GM18861 (cell line): ENCODE data around the gene SWSAP1.
"Not testable (repeated sequence)": the region's sequence is repeated elsewhere in the genome, so short reads cannot be mapped to it uniquely, and the experiment has no call there.

Experiments used
- ATAC-seq: cut with Tn5 transposase; IDR thresholded peaks from one replicate; pipeline ENCODE4 v1.9.1; 2021; ENCODE audit not compliant: unreplicated experiment

SWSAP1 gene, protein sequence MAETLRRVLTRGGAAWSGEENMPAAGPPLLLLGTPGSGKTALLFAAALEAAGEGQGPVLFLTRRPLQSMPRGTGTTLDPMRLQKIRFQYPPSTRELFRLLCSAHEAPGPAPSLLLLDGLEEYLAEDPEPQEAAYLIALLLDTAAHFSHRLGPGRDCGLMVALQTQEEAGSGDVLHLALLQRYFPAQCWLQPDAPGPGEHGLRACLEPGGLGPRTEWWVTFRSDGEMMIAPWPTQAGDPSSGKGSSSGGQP

DNA sequence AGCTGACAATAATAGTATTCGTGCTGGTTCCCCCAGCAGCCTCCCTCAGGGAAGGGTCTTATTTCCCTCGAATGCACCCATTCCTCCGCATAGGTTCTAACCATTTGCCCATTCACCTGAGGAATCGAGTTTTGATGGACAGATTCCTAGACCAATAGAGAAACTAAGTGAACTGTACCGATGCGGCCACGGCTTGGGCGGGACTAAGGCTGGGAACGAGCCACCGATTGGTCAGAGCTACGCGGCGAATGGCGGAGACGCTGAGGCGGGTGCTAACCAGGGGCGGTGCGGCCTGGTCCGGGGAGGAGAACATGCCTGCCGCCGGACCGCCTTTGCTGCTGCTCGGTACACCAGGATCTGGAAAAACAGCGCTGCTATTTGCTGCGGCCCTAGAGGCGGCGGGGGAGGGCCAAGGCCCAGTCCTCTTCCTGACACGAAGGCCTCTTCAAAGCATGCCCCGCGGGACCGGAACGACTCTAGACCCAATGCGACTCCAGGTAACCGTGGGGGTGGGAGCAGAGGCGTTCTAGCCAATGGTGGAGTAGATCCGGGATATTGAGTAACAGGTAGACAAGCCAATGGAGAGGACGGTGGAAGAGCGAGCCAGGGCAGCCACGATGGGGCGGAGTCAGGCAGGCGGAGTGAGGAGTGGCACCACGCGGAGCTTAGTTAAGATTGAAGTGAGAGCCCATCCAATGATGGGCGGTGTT is at the start of gene SWSAP1:
Gene SWSAP1 (plus strand): TSS at position 234 of the 710 bp plus-strand sequence. CDS start 15 bp downstream, at position 249.
- ATAC-seq = peak; percentile 86

DNA sequence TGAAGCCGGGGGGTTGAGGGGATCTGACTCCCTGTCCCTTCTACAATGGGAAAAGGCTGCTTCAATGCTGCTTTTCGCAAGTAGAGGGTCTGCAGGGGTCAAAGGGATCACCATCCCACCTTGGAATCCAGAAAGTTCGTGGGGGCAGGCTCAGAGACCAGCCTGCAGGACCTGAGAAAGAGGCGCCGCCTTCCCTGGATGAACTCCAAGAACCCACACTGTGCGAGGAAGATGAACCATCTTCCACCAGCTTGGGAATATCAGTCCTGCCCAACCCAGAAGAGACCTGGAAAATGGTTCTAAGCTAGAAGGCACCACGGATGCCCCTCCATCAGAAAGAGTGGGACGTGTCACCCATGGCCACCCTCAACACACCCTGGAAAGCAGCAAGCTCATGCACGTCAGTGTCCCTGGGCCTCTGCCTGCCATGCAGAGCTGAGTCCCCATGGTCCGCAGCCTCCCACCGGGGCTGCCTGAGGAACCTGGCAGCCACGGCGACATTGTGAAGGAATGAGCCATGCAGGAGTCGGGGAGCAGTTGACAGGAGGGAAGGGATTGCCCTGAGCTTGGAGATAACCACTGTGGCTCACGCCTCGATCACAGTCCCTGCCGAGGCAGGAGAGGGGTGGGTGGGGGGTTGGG is 49.6 kb upstream of the SWSAP1 start:
- no peak for ATAC-seq

DNA sequence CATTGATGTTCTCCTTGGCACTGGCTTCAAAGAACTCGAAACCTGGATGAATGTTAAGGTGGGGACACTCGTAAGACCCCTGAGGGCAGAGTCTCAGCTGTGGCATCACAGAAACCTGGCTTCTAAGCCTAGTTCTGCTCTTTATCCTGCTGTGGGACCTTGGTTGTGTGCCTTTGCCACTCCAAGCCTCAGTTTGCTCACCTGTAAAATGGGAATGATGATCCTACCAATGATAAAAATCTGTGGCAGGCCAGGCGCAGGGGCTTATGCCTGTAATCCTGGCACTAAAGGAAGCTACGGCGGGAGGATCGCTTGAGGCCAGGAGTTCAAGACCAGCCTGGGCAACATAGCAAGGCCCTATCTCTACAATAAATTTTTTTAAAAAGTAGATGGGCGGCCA is 48.9 kb upstream of the SWSAP1 start:
- no peak for ATAC-seq

DNA sequence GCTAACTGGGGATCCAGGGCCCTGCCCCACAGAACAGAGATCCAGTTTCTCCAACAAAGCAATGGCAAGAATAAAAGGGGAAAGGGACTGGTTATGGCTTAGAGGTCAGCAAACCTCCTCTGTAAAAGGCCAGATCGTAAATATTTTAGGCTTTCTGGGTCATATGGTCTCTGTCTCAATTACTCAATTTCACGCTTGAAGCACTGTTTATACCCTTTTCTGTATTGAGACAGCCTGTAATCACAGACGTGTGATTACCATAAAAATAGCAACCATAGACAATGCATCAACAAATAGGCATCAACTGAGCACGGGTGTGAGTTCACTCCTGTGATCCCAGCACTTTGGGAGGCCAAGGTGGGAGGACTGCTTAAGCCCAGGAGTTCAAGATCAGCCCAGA is 44.3 kb upstream of the SWSAP1 start:
- ATAC-seq = no peak

DNA sequence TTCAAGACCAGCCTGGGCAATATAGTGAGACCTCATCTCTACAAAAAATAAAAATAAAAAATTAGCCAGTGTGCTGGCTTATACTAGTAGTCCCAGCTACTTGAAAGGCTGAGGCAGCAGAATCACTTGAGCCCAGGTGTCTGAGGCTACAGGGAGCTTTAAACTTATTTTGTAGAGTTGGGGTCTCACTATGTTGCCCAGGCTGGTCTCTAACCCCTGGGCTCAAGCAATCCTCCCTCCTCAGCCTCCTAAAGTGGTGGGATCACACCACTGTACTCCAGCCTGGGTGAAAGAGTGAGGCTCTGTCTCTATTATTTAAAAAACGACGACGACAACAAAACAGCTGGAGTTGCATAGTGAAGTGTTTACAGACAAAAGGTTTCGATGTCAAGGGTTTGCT is 43.0 kb upstream of the SWSAP1 start:
- ATAC-seq = no peak

DNA sequence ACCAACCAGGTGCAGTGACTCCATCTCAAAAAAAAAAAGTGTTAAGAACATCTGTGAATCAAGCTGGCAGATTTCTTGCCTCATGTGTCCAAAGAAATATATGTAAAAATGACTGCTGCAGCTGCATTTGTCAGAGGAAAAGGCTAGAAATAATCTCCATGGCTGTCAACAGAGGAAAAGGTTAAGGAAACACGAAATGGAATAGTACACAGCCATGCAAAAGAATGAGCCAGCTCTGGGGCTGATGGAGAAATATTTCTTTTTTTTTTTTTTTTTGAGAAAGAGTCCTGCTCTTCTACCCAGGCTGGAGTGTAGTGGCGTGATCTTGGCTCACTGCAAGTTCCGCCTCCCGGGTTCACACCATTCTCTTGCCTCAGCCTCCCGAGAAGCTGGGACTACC is 41.6 kb upstream of the SWSAP1 start:
- ATAC-seq = no peak

- not testable (repeated sequence) for ATAC-seq
Observed at GRCh38 chr19:11333838-11334237, 40.6 kb upstream of the SWSAP1 start.

DNA sequence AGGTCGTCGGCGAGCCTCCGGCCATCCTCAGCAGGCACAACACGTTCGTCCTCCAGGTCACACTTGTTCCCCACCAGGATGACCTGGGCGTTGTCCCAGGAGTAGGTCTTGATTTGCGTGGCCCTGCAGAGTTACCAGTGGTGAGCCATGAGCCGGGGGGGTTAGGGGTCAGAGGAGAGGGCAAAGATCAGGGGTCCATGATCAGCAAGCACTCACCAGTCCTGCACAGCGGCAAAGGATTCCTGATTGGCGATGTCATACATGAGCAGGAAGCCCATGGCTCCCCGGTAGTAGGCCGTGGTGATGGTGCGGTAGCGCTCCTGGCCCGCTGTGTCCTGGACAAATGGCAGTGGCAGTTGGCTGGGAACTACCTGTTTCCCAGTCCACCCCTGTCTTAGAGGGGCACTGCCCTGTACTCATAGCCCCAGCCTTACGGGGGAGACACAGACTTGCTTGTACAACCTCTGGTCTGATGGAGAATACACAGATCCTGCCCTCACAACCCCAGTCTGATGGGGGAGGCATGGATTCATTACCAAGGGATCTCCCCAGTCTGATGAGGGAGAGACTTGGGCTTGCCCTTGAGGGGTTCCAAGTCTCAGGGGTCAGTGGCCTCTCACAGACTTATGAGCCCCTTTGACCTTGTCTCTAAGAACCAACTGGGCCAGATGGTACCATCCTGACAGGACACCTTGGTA is 38.9 kb upstream of the SWSAP1 start:
- ATAC-seq = no peak

DNA sequence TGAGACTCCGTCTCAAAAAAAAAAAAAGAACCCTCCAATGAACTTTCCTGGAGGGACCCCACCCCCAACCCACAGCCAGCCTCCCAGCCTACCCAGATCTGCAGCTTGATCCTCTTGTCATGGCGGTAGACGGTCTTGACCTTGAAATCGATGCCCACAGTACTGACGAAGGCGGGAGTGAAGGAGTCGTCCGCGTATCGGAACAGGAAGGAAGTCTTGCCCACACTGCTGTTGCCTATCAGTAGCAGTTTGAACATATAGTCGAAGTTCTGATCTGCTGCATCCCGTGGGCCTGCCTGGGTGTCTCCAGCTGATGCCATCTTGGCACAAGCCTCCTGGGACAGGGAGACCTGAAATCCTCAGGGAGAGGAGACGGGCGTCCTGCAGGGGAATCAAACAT is 37.4 kb upstream of the SWSAP1 start:
- no peak for ATAC-seq

- no peak for ATAC-seq
Observed at GRCh38 chr19:11338121-11338520, 36.3 kb upstream of the SWSAP1 start.

DNA sequence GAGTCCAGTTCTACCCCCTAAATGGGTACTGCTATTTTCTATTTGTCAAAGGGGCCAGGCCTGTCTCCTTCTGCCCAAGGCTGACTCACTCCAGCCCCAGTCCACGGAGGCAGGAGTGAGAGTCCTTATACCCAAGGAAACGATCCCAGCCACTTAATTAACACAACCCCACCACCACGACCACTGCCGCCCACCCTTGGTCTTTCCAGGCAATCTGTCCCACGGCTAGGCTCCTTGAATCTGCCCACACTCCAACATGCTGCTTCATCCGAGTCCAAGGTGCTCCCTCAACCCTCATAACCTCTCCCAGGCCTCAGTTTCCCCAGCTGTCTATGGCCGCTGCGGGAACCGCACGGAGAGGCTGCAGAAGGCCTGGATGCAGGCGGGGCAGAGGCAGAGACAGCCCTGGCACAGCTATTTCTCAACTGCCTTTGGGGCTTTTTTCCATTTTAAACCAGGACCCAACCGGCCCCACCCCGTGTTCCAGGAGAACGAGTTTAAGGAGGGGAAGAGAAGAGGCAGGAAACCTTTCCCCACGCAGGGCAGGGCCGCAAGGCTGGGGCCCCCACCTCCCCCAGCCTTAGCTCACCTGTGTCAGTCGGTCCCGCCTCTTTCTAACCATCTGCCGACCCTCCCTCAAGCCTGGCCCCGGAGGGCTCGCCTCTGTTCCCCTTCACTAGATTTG is 35.8 kb upstream of the SWSAP1 start:
- ATAC-seq = no peak

GRCh38 chr19:11339254-11340098 is 35.0 kb upstream of the SWSAP1 start, which contains the start of gene RAB3D:
Gene RAB3D, minus strand, starts transcription at chr19:11339657. Its CDS starts 2,258 bp downstream, at chr19:11337399.
- peak; percentile 63 for ATAC-seq

GRCh38 chr19:11340099-11340467 is 34.4 kb upstream of the SWSAP1 start:
- not testable (repeated sequence) for ATAC-seq

DNA sequence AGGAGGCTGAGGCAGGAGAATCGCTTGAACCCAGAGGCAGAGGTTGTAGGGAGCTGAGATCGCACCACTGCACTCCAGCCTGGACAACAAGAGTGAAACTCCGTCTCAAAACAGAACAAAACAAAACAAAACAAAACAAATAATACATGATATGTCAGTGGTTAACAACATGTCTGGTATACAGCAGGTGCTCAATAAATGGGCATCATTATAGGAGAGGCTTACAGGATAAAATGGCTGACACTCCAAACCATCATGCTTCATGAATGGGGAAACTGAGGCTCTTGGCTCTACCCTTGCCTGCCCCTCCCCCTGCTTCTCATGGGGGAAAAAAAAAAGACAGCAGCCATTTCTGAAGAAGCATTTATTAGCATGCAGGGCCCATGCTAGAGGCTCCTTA is 32.0 kb upstream of the SWSAP1 start:
- no peak for ATAC-seq

- no peak for ATAC-seq
Observed at GRCh38 chr19:11345122-11345803, 29.2 kb upstream of the SWSAP1 start.

DNA sequence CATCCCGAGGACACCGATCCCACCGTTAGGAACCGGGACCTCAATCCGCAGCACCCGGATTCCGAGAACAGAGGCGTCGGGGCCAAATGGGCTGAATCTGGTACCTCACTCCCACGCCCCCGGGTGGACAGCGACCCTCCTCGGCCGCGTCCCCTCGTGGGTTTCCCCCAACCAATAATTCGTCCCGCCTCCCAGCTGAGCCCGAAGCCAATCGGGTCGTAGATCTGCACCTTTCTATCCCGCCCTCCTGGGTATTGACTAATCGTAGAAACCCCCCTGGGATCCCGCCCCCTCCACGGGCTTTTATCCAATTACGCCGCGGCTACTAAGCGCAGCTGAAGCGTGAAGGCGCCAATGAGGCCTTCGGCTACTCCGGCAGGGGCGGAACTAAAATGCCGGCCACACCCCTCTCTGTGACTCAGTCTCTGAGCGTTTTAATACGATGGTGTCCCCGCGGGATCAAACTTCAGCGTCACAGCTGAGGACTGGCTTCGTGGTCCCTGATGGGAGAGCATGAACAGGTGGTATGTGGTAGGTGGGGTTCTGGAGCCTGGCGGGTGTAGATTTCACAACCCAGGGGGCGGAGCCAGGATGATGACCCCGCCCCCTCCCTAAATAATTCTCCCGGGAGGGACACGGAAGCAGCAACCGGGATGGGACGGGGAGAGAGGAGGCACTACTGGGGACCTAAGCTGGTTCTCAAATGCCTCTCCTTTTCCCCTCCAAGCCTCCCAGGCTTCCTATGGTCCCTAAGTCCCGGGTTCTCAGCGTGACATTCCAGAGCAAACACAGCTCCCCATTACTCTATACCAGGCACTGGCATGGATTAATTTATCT is 28.1 kb upstream of the SWSAP1 start, which contains the start of the genes CCDC159 and TMEM205:
Gene CCDC159 (plus strand): TSS at position 416 of the 837 bp plus-strand sequence. CDS start 88 bp downstream, at position 504.
Gene TMEM205 (minus strand): TSS at position 165 of the 837 bp plus-strand sequence. CDS start 649 bp downstream, outside the sequence.
- ATAC-seq = peak; percentile 78

GRCh38 chr19:11347546-11348039 is 26.9 kb upstream of the SWSAP1 start:
- no peak for ATAC-seq

- ATAC-seq = no peak
Observed at GRCh38 chr19:11349171-11349570, 25.3 kb upstream of the SWSAP1 start.
